SK-N-DZ (cell line): ENCODE data around the gene HLA-DPA1.

Source experiments
- DNase-seq: peaks from one replicate; pipeline ENCODE4 v3.0.0-alpha.2; 2015; ENCODE audit warnings: low spot score

HLA-DPA1 gene

DNA sequence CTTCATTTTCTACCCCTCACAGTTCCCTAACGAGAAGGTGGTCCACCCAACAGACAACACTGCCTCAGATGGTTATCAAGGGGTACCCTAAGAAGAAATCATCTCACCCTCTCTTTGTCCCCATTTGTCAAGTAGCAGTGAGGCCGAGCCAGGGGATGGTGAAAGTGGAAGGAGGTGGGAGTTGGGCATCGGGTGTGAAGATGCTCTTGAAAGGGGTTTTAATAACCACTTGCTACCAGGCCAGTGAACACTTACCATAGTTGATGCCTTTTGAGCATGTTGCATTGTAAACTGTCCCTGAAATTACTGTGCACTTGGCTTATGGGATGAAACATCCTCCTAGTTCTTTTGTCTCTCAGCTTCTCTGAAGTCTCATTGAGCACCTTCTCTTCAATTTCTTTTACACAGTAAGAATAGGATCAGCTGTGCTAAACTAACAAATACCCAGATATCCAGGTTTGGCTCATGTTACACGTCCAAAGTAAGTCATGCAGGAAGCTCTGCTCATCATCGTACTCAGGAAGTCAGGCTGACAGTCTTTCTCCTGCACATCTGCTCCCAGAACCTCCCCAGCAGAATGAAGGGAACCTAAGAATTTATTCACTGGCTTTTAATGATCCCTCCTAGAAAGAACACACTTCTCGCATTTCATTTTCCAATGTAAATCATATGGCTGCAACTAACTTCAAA, 15.6 kb upstream of the HLA-DPA1 start:
- no peak for DNase-seq

DNA sequence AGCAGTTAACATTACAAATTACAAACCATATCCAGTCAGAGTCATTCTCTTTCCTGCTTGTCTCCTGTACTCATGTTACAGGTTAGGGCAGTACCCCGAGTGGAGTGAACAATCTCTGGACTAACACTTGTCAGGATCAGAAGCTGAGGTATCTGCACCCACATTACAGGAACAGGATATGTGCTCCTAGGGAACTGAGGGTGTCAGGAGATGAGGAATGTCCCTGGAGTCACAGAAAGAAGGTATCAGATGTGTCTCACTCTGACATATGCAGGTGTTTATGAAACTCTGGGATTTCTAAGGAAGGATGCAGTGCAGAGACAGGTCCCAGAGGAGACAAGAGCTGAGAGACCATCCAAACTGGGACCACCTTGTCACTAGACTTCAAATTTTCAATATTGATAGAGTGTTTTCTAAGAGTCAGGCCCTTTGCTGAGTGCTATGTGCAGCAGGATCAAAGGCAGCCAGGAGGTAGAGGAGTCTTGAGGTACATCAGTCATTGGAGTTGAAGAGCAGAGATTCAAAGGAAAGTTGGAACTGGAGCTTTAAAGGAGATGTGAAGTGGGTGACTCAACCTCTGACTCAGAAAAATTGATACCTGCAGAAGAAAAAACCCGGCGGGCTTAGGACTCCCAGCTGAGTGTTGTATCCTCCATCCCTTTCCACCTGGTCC, 14.9 kb upstream of the HLA-DPA1 start:
- DNase-seq: no peak

DNA sequence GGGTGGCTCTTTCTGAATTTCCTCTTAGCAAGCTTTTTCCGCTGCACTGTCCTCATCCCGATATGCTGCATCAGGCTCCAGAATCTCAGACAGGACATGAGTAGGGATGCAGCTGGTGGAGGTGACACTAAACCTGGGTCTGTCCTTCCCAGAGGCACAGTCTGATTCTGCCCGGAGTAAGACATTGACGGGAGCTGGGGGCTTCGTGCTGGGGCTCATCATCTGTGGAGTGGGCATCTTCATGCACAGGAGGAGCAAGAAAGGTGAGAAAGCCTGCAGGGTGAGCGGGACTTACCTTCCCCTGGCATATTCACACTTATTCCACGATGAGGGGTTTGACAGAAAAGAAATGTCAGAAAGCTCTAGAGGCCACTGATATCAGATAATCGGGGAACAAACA, 12.2 kb upstream of the HLA-DPA1 start:
- DNase-seq: no peak

DNA sequence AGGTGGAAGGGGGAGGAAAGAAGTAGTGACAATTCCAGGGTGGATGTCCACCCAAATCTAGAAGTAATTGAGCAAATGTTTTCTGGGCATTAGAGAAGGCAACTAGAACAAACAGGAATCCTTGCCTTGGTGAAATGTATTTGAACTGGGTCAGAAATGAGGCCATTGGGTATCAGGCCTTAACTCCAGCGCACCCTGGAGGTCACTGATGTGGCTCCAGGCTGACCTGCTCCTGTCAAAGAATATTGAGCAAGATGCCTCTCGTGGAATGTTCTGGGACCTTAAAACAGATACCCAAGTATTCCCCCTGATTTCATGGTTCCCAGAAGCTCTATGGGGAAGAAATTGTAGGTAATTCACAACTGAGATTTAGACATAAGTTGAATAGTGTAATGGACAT, 9.3 kb upstream of the HLA-DPA1 start:
- no peak for DNase-seq

DNA sequence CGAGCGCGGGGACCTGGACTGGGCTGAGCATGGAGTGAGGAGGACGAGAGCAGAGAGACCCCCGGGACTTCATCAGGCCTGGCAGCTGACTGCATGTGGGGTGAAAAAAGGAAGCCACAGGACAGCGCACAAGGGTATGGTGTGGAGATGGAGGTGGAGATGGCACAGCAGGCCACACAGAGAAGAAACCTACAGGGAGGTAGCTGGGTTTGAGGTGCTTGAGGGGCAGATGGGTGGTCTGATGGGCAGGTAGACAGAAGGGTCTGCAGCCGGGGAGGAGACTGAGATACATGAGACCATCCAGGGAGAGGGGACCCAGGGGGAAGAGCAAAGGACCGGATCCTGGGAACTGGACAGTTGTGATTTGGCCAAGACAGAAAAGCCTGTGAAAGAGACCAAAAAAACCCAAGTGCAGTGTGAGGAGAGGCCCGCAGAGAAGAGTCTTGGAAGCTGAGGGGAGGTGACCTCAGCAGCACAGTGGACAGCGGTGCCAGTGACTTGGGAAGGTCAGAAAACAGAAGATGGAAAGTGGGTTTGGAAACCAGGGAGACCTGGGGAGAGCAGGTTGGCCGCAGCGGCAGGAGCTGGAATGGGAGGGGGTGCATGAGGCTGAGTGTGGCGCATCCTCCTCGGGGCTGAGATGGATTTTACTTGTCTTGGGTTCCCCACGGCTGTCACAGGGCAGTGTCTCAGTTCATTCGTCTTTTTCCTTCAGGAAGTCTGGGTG, 7.8 kb upstream of the HLA-DPA1 start:
- DNase-seq: no peak

GRCh38 chr6:33080127-33081089, 7.0 kb upstream of the HLA-DPA1 start:
- no peak for DNase-seq

DNA sequence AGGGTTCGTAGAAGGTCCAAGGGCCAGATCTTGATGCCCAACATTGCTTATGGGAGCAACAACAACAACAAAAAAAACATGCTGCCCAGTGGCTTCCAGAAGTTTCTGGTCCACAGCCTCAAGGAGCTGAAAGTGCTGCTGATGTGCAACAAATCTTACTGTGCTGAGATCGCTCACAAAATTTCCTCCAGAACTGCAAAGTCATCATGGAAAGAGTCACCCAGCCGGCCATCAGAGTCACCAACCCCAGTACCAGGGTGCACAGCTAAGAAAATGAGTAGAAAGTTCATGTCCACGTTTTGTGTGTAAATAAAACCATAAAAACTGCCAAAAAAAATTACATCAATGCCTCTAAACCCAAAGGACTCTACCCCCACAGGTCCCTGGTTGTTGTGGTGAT, 6.1 kb upstream of the HLA-DPA1 start:
- DNase-seq: no peak

DNA sequence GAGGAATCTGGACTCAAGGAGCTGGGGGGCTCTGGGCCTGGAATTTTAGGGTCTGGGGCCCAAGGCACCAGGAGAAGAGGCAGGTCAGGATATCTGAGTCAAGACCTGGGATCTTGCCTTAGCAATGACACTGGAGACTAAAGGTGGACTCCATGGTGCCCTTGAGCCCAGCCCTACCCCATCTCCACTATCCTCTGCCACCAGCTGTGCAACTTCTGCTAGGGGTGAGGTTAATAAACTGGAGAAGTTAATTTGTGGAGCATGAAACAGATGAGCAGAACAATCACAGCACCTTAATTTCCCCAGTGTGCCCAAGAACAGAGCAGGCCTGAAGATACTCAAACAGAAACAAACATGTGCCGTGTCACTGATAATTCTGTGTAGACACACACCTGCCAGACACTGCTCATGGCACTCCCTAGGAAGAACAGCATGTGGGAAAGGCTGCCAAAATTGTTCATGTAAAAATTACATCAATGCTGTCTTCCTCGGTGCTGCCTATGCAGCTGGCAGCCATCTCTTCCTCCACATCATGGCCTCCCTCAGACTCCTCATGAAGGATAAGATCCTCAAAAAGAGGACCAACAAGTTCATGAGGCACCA, 5.6 kb upstream of the HLA-DPA1 start:
- DNase-seq: no peak

DNA sequence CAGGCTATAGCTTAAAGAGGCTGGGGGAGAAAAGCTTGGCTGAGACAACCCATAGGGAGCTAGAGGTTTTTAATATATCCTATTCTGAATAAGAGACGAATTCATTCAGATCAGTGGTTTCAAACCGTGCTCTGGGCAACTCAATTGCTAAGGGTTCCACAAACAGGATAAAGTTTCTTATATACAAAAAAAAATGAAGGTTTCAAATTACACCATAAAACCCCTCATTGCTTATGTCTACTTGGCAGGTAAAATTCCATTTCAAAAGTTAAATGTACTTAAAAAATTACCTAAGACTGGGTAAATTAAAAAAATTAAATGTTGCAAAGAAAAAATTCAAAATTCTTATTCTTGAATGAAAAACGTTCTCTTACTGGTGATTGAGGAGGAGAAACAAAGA, 5.0 kb upstream of the HLA-DPA1 start:
- DNase-seq: no peak

- DNase-seq: no peak
Measured at GRCh38 chr6:33077908-33078307, 4.5 kb upstream of the HLA-DPA1 start.

DNA sequence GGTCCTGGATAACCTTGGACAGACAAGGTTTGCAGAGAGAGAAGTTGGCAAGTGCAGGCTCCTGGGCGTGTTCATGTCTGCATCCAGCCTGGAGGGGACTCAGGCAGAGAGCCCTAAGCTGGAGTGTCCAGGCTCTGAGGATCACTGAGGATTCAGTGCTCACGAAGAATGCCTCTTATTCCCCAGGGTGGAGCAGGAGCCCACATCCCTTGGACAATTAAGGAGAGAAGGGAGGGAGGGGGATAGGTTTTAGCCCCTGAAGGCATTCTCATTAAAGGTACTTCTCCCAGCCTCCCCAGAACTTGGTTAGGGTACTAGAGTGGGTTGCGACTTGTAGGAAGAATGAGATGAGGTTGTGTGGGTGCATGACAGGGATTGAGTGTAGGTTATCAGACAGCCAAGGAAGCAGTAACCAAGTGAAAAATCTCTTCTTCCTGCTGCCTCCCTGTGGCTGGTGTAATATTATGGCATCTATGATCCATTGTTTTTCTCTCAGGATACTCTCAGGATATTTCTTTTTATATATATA, 3.0 kb upstream of the HLA-DPA1 start:
- no peak for DNase-seq

DNA sequence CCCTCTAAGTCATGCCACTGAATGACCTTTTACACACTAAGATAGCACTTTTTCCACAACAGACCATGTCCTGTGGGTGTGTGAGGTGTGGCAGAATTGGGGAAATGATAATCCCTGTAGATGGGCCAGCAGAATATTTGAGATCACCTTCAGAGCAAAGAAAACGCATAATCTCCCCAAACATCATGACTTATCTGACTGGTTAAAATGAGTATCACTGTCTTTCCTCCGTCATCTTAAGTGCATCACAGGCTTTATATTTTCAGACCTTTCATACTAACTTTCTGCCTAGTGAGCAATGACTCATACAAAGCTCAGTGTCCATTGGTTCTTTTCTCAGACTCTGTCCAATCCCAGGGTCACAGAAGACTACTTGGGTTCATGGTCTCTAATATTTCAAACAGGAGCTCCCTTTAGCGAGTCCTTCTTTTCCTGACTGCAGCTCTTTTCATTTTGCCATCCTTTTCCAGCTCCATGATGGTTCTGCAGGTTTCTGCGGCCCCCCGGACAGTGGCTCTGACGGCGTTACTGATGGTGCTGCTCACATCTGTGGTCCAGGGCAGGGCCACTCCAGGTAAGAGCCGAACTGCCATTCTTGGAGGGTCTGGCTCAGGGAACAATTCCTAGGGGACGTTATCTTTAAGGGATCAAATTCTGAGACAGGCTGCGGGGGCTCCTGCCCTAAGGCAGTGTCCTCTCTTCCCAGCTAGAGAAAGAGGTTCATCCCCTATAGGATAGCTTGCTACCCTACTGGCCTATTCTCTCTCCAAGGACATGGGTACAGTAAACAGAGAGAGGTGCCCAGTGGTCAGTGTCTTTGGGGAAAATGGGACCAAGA, 2.3 kb upstream of the HLA-DPA1 start, which contains the start of gene HLA-DPB1:
Gene HLA-DPB1 (plus strand): TSS at position 423 of the 838 bp plus-strand sequence. CDS start 52 bp downstream, at position 475.
- DNase-seq: no peak

DNA sequence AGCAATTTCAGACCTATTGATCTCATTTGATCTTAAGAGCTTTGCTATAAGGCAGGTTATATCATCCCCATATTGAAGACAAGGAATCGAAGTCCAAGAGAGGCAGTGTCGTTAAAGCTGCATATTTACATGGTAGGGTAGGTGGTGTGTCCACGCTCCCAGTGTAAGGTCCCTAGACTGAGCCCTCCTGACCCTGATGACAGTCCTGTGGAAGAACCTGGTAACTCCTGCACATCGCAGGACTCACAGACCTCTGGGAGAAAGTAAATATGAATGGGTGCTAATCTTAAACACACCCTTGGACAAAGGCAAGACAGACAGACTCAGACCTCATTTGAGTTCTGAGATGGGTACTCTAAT, 1.7 kb upstream of the HLA-DPA1 start:
- no peak for DNase-seq

GRCh38 chr6:33072508-33073100, 845 bp downstream of the HLA-DPA1 start:
- no peak for DNase-seq

DNA sequence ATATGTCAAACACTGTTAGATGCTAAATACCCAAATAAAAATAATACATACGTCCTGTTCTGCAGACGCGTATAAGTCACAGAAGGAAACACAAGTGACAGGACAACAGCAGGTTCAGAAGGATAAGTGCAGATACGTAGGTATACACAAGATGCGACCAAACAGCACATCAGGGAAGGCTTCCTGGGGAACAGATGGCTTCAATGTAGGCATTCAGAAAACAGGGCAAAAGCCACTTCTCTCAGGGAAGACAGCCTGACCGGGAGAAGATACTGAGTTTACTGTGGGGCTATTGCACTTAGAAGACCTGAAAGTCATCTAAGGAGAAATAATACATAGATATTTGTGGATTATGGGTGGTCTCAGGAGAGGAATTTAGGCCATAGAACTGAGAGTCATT, 1.9 kb downstream of the HLA-DPA1 start:
- DNase-seq: no peak

DNA sequence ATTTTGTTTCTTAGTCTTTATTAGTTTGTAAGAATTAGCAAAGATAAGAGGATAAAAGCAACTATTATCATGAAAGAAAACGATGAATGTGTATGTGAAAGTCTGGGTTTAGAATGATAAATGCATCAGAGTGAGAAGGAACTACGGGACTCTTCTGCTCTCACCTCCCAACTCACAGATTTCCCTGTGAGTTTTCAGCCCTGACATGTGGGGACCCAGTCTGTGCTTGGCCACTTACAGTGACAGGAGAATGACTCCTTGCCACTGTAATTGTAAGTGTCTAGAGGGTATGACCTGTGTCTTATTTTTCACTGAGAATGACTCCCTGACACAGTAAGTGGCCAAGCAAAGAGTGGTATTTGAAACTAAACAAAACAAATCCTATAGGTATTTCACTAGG, 2.5 kb downstream of the HLA-DPA1 start:
- DNase-seq: no peak

GRCh38 chr6:33069021-33069738, 4.3 kb downstream of the HLA-DPA1 start:
- DNase-seq: no peak

DNA sequence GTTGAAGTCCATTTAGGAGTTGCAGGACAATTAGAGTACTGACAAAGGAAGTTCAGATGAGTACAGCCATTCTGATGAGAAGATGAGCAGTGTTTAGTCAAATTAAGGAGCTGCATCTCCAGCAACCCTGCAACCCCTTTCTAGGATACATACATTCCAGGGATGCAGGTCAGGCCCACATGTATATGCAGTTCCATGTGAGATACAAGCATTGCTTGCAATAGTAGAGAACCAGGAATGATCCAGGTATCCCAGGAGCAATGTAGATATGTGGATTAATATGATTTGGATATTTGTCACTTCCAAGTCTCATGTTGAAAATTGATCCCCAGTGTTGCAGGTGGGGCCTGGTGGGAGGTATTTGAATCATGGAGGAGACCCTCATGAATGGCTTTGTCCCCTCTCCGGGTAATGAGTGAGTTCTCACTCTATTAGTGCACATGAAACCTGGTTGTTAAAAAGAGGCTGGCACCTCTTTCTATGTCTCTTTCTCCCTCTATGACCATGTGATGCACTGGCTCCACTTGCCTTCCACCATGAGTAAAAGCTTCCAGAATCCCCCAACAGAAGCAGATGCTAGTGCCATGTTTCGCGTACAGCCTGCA, 6.4 kb downstream of the HLA-DPA1 start:
- no peak for DNase-seq

DNA sequence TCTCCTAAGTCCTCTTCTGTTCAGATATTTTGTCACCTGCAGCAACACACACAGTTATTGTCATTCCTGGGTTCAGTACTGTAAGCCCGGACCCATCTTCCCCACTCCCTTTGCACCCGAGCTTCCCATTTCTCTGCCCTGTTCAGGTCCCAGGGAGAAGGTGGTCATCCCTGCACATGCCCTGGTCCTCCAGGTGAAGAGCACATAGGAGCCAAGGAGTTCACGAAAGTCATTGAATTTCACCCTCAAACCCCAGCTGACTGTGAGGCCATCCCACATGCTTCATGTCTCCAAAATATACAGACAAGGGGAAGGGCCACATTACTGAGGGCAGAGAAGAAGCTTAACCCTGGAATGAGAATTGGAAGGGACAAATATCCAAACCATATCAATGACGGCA, 8.1 kb downstream of the HLA-DPA1 start:
- no peak for DNase-seq
